ENCODE measurements around the gene CPAMD8. TPM values are rescaled to one million over a fixed set of nuclear protein-coding genes. Genes with fewer than 3 reads are reported as not detected.

CPAMD8 gene
- total RNA-seq, 1 donor from 2014 or later, result 4.9 TPM

DNA sequence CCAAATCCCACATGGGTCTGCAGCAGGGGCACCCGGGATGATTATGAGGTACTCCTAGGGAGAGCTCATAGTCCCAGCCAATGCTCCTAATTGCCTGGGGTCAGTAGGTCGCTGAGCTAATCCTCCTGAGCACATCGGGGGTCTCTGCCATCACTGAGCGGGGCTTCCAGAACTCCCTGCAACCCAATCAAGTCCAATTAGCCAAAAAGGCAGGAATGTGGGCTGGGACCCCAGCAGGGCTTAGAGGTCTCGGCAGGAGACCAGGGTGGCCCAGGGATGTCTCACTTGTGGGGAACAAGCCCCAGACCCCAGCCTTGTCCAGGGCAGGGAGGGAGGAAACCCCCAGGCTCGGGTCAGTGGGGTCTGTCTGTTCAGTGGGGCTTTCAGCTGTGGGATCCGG, 17.1 kb upstream of the CPAMD8 start:
- H3K27me3 Mint-ChIP-seq (ENCODE audit: low read depth), result peaks cover 11% of the 10 kb centered on the region
- no peaks in the 10 kb centered on the region for H3K9me3 Mint-ChIP-seq (ENCODE audit: low read depth)
- TF ChIP-seq, protein P1, sequence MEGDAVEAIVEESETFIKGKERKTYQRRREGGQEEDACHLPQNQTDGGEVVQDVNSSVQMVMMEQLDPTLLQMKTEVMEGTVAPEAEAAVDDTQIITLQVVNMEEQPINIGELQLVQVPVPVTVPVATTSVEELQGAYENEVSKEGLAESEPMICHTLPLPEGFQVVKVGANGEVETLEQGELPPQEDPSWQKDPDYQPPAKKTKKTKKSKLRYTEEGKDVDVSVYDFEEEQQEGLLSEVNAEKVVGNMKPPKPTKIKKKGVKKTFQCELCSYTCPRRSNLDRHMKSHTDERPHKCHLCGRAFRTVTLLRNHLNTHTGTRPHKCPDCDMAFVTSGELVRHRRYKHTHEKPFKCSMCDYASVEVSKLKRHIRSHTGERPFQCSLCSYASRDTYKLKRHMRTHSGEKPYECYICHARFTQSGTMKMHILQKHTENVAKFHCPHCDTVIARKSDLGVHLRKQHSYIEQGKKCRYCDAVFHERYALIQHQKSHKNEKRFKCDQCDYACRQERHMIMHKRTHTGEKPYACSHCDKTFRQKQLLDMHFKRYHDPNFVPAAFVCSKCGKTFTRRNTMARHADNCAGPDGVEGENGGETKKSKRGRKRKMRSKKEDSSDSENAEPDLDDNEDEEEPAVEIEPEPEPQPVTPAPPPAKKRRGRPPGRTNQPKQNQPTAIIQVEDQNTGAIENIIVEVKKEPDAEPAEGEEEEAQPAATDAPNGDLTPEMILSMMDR (IDR thresholded peaks at IDR 0.05), result no peak
- peaks cover 11% of the 10 kb centered on the region for H3K4me1 Mint-ChIP-seq (ENCODE audit: low read depth)
- H3K4me3 Mint-ChIP-seq (ENCODE audit: unreplicated experiment), result no peak overlapping the region
- peaks cover 1% of the 10 kb centered on the region for H3K36me3 Mint-ChIP-seq (ENCODE audit: low read depth)
- DNase-seq (ENCODE audit: low spot score), result no peak
- no peak overlapping the region for H3K27ac Mint-ChIP-seq (ENCODE audit: unreplicated experiment)

DNA sequence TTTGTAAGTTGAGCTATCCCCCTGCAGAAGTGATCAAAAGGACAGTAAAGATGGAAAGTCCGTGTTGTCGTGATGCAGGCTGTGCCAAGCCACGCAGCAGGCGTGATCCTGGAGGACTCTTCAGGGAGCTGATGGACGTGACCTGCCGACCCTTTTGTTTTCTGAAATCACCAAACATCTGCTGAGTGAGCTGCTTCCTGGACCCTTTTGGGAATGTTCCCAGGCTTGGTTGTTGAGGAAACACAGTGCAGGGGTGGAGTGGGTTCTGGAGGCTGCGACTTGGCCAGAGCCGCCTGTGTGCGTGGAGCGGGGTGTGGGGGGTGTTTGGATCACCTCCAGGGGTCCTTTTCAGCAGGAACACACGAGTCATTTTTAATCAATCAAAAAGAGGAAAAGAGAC, 15.4 kb upstream of the CPAMD8 start:
- peaks cover 11% of the 10 kb centered on the region for H3K27me3 Mint-ChIP-seq (ENCODE audit: low read depth)
- peaks cover 1% of the 10 kb centered on the region for H3K36me3 Mint-ChIP-seq (ENCODE audit: low read depth)
- peaks cover 11% of the 10 kb centered on the region for H3K4me1 Mint-ChIP-seq (ENCODE audit: low read depth)
- no peak for DNase-seq (ENCODE audit: low spot score)
- no peak overlapping the region for H3K4me3 Mint-ChIP-seq (ENCODE audit: unreplicated experiment)
- H3K9me3 Mint-ChIP-seq (ENCODE audit: low read depth), result no peaks in the 10 kb centered on the region
- H3K27ac Mint-ChIP-seq (ENCODE audit: unreplicated experiment), result peak overlapping the region; percentile 15
- TF ChIP-seq, protein P1 (IDR thresholded peaks at IDR 0.05), result no peak

GRCh38 chr19:17037966-17038500, 11.4 kb upstream of the CPAMD8 start:
- Mint-ChIP-seq H3K9me3 (ENCODE audit: low read depth) (no peaks in the 10 kb centered on the region), H3K36me3 (ENCODE audit: low read depth) (no peaks in the 10 kb centered on the region), H3K4me3 (ENCODE audit: unreplicated experiment) (no peak overlapping the region), H3K4me1 (ENCODE audit: low read depth) (peaks cover 11% of the 10 kb centered on the region), H3K27ac (ENCODE audit: unreplicated experiment) (no peak overlapping the region), H3K27me3 (ENCODE audit: low read depth) (peaks cover 7% of the 10 kb centered on the region)
- TF ChIP-seq, protein P1 (IDR thresholded peaks at IDR 0.05), result no peak
- no peak for DNase-seq (ENCODE audit: low spot score)

- Mint-ChIP-seq H3K27me3 (ENCODE audit: low read depth) (peaks cover 12% of the 10 kb centered on the region), H3K4me3 (ENCODE audit: unreplicated experiment) (no peak overlapping the region), H3K4me1 (ENCODE audit: low read depth) (peaks cover 7% of the 10 kb centered on the region), H3K27ac (ENCODE audit: unreplicated experiment) (no peak overlapping the region), H3K36me3 (ENCODE audit: low read depth) (no peaks in the 10 kb centered on the region), H3K9me3 (ENCODE audit: low read depth) (no peaks in the 10 kb centered on the region)
- DNase-seq (ENCODE audit: low spot score), result no peak
- TF ChIP-seq, protein P1 (IDR thresholded peaks at IDR 0.05), result no peak
These were observed 10.6 kb upstream of the CPAMD8 start for GRCh38 chr19:17037184-17037583.

GRCh38 chr19:17036640-17037039, 10.0 kb upstream of the CPAMD8 start:
- no peaks in the 10 kb centered on the region for H3K9me3 Mint-ChIP-seq (ENCODE audit: low read depth)
- H3K36me3 Mint-ChIP-seq (ENCODE audit: low read depth), result no peaks in the 10 kb centered on the region
- no peak for DNase-seq (ENCODE audit: low spot score)
- no peak overlapping the region for H3K4me3 Mint-ChIP-seq (ENCODE audit: unreplicated experiment)
- H3K27me3 Mint-ChIP-seq (ENCODE audit: low read depth), result peaks cover 13% of the 10 kb centered on the region
- TF ChIP-seq, protein P1 (IDR thresholded peaks at IDR 0.05), result no peak
- no peak overlapping the region for H3K27ac Mint-ChIP-seq (ENCODE audit: unreplicated experiment)
- H3K4me1 Mint-ChIP-seq (ENCODE audit: low read depth), result peaks cover 1% of the 10 kb centered on the region

Measured in chondrocyte (in vitro differentiated cells).